Activated CD4-positive, alpha-beta T cell treated with anti-CD3 and anti-CD28 coated beads for 48 hours (primary cell): ENCODE measurements around the gene KDM6B.

Source experiments
- DNase-seq: peaks from one replicate; pipeline ENCODE4 v3.0.0-alpha.2; 2020

KDM6B gene

GRCh38 chr17:7824021-7824924, 9.7 kb upstream of the KDM6B start:
- no peak for DNase-seq

- no peak for DNase-seq
These were observed 8.6 kb upstream of the KDM6B start for GRCh38 chr17:7825206-7825990.

- no peak for DNase-seq
These were observed 3.4 kb upstream of the KDM6B start for GRCh38 chr17:7830616-7831015.

DNA sequence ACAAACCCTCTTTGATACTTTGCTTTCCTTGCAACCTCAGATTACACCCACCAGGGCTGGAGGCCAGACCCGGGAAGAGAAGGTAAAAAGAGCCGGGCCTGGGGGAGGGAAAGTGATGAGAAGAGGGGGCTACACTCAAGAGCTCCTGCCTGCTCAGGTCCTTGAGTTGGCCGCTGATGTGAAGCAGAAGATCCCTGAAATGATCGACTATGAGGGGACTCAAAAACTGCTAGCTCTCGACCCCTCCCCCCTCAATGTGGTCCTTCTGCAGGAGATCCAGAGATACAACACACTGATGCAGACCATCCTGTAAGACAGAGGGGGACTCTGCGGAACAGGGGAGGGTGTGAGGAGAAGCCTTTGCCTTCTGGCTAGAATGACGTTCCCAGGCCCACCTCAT, 2.8 kb upstream of the KDM6B start:
- DNase-seq: no peak

- no peak for DNase-seq
These were observed 1.6 kb upstream of the KDM6B start for GRCh38 chr17:7832431-7832830.

DNA sequence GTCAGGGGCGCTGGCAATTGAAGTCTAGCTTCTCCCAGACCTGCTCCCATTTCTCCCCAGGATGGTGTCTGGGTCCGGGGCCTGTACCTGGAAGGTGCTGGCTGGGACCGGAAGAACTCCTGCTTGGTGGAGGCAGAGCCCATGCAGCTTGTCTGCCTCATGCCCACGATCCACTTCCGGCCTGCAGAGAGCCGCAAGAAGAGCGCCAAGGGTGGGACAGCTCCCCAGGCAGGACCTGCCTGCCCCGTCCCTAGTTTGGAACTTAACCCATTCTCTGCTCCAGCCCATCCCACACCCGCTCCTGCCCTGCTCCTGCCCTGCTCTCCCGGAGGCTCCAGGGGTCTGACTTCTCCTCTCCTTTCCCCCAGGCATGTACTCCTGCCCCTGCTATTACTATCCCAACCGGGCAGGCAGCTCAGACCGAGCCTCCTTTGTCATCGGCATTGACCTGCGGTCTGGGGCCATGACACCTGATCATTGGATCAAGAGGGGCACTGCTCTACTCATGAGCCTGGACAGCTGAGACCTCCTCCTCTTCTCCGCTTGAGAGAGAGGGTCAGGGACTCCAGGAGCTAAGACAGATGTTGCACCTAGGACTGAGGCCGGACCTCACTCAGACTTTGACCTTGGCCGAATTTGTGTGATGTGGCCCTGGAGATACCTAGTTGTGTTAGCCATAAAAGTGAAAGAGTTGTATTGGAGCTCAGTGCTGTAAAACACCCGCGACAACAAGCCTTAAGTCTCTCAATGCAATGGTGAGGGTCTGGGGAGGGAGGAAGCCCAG, 814 bp upstream of the KDM6B start:
- DNase-seq: no peak

GRCh38 chr17:7834542-7834956, 532 bp downstream of the KDM6B start:
- DNase-seq: peak; percentile 52

DNA sequence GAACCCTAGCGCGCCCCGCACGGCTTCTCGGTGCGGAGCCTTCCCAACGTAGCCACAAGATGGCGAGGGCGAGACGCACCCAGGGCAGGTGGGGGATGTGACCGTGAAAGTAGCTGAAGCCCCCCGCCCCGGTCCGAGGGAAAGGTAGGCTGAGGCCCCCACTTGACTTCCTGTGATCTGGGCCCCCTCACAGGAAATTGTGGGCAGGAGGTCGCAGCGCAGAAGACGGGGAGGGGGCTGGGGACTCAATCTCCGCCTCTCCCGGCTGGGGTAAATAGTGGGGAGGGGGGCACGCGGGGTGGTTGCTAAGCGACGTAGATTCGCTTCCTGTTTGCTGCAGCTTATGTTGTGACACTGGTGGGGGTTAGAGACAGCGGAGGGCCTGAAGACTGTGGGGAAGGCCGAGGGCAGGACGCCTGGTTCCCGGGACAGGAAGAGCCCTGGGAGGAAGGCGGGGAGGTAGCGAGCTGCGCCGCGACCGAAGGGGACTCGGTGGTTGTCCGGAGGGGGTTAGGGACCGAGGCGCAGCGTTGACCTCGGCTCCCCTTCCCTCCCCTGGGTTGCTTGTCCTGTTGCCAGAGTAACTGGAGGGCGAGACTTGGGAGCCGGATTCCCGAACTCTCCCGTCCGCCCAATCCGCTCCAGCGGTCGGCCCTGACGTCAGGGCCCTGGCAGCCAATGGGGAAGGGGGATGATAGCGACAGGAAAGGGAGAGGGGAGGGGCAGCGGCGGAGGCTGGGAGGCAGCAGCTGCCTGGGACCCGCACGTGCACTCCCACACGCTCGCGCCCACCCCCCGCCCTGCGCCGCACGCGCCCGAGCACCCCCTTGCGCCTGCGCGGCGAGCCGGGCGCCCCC, 1.2 kb downstream of the KDM6B start:
- peak; percentile 92 for DNase-seq

- no peak for DNase-seq
These were observed 2.0 kb downstream of the KDM6B start for GRCh38 chr17:7835814-7836595.

- DNase-seq: peak; percentile 84
These were observed 2.8 kb downstream of the KDM6B start for GRCh38 chr17:7836596-7837407.

DNA sequence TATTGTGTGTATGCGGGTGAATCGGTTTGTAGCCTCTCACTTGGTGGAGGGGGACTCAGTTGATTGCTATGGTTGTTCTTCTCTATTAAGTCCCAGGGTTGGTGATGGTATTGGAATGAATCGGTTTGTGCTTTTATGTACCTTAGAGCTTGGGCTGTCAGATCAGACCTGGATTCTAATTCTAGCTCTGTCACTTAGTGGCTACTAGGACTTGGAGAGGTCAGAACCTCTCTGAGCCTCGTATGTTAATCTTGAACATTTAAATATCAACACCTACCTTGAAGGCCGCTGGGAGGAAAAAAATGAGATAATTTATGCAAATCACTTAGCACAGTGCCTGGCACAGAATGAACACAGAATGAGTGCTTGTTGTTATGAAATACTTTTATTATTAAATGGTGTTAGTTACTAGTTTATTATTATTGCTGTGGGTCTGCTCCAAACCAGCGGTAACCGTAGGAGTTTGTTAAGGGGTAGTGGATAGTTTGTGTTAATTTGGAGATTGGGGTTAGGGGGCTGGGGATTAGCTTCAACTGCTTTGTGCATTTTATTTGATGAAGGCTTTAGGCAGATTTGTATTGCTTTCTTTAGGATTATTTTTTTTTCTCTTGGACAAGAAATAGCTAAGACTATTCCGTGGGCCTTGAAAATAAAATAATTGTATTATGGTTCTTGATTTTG, 3.5 kb downstream of the KDM6B start:
- no peak for DNase-seq

GRCh38 chr17:7838090-7839075, 4.4 kb downstream of the KDM6B start:
- no peak for DNase-seq

DNA sequence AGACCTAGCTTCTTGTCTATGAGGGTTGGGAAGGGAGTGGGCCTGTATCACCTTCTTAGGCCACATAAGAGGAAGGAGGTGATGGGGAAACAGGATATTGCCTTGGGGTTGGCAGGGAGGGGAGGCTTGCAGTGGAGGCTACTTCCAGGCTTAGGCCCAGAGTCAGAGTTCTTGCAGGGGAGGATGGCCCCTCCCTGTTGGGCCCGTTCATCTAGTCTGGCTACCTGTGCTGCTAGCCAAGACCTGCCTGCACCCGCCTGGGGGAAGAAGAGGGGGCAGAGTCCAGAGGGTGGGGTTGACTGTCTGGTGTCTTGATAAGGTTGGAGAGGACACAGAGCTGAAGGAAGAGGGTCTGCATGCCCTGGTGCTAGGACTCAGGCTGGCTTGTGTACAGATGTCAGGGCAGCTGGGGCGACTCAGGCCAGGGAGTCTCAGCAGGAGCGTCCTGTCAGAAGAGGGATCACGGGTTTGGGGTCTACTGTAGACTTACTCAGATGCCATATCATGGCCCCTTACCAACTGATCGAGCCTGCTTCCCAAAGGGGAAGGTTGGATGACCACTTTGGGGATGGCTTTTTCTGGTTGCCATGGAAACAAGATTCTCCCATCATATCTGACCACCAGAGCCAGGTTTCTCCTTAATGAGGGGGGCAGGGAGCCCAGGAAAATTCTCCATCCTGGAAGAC, 5.3 kb downstream of the KDM6B start:
- no peak for DNase-seq

DNA sequence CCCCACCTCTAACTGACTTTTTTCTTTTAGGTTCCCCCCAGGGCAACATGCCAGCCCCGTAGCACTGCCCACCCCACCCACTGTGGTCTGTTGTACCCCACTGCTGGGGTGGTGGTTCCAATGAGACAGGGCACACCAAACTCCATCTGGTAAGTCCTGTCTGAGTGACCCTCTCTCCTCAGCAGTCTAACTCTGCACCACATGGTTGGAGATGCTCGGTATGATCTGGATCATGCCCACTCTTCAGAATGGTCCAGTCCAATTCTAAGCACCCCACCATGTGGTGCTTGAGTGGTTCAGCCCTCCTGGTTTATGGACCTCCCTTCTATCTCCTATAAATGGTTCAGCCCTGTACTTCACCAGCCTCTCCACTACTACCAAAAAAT, 5.9 kb downstream of the KDM6B start:
- peak; percentile 50 for DNase-seq

GRCh38 chr17:7840441-7840840, 6.4 kb downstream of the KDM6B start:
- no peak for DNase-seq

DNA sequence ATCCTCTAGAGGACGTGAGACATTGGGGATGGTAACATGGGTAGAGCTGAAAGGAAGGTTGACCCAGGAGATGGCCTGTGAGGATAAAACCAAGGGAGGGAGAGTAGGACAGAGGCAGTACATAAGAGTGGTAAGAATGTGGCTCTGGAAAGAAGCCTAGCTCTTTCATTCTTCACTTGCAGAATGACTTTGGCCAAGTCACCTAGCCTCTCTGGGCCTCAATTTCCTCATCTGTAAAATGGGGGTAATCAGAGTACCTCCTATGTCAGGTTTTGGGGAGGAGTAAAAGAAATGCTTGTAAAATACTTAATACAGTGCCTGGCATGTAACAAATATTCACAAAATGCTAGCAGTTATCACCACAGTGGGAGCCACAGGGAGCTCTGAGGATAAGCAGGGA, 6.9 kb downstream of the KDM6B start:
- no peak for DNase-seq

- peak; percentile 93 for DNase-seq
These were observed 7.4 kb downstream of the KDM6B start for GRCh38 chr17:7841396-7841914.

DNA sequence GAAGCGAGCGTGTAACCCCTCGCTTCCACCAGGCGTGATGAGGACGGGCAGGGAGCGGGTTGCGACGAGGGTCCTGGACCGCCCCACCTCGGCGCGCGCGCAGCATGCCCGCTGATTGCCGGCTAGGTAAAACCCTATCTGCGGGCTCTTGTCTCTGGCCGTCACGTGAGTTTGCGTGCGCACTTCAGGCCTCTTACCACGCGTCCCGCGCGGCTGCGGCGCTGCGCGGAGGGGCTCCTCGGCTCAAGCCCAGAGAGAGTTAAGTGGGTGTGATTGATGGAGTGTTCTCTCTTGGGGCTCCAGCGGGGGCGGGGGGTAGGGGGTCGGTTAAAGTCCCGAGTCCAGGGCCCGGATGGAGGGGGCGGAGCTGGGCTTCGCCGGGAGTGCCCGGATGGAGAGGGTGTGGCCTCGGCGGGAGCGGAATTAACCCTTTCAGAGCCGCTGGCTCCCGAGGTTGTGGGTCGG, 7.9 kb downstream of the KDM6B start:
- peak; percentile 89 for DNase-seq
